Vein endothelial cell (primary cell): ENCODE results near the gene TTC6. TPM values are rescaled to one million over a fixed set of nuclear protein-coding genes. Genes with fewer than 3 reads are reported as not detected.

Experiments
- total RNA-seq: library from RNA; depleted of rRNA; stranded (reverse); fragments of >200 nt; gene quantifications from 2 replicates; pipeline ENCODE4 v1.2.3, GENCODE V29; 2012

TTC6 gene, protein sequence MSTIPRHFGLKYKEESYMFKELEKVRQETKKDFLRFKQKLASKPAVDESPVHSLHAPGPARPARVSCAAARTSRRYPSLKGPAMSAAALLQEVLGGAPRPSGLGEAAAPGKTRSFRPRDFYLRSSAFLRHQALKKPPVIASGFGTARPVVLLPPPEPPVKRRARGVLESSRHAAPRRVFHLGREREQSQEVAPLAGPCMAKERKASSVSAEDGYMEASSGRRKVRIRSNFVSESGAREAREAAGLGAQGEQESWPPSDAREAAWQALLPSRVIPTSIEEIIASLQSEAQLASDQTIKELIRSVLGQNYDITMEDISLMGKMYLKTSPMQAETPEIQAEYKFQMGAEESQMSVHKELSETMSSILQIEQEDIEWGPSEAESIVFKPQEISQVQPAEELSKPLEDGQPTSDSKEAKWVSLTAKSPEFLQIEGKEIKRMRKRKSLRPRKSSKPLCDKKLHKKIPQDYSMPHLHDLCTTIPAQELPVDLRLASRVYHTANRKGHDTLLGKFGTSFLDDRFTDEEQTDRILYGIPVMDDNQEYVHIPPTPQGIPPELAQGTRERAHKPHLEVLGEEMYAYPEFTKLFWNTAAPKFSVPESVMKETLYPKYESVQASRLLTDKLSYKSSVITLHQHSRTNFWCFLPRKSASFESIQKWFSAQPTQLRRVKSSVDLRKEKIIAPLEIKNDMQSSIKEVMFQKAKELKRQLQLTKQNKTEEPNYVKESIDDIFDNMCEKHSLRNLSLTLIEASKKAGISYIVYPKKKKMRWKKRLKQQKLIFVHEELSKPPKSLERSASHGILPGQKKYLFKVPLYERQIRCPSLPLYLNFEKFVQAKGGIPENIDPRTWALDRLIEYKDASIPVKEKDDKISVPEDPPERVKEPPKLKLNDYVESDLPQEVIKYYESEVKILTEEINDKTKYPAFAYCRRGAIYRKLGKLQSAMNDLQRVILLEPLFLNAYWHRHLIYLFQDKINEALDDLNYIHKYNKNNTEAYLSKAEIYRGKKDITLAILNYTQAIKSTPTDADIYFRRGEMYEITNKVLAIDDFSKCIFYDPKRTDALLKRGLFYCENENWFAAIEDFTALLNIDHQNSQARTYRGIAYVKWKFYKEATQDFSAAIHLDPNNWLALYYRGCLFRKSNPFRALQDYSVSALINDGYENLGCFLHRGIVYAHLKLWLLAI (N-terminal part only)
- total RNA-seq = 0.19 and 0.33 TPM in 2 replicates

DNA sequence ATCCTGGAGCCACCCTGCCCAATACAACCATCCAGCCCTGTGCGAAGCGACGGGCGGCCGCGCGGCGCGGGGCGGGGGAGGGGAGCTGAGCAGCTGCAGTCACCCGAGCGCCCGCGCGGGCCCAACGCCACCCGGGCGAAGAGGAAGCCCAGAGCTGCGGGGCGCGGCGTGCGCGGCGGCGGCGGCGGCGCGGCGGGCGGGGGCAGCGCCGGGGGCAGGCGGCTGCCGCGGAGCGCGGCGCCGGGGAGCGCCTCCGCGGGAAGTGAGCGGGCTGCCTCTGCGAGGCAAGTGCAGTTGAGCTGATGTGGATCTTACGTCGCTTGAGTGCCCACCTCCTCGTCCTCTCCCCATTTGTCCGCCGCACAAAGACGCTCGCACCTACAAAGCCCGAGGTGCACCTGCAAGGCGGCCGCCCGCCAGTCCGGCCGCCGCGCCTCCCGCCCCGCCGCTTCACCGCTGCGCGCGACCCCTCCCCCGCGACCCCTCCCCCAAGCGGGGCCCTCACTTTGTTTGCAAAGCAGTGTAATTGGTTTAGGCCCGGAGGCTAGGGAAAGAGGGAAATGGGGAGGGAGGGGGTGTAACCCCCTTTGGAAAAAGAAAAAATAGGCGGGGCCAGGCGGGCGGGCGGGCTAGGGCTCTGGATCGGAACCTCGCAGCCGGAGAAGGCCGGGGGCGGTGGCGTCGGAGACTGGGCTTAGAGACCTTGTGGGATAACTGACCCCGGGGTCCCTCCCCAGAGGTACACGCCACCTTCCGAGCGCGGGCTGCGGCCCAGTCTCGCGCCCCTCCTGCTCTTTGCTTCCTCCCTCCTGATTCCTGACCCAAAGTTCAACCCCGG lies at the start of gene TTC6, which contains the start of gene FOXA1:
Gene TTC6, plus strand, starts transcription at position 659 of the 838 bp plus-strand sequence. CDS start 26,436 bp downstream, outside the sequence.
Gene FOXA1, minus strand, starts transcription at position 279 of the 838 bp plus-strand sequence. Its CDS starts 277 bp downstream, at position 2.

Other genes with a start within 250 kb of the TTC6 start
- 0.33 TPM in 1 of 2 replicates, not detected in the other for gene FOXA1, start 380 bp upstream of the TTC6 start, total RNA-seq